Right lobe of liver (tissue), 4 donors: ENCODE results near the gene WDFY4.

Experiments used
- POLR2A ChIP-seq: fragments of 450-650 bp; IDR thresholded peaks from one replicate; pipeline ENCODE4 v1.6.1; 2017; ENCODE audit warnings: antibody characterized with exemption, mild to moderate bottlenecking
- TF ChIP-seq, protein P1 (sequence below), 4 donors: fragments of 200-600 bp in 3 of 4; fragments of 450-650 bp in 1 of 4; IDR thresholded peaks; one replicate each; pipeline versions ENCODE4 v1.5.1 to v1.8.0; 2016 to 2022; ENCODE audit warnings: antibody characterized with exemption in 4 of 4, mild to moderate bottlenecking in 2 of 4
- donor health status: DM: no; HTN: no; CAD: no.
- donor health status: DM: no; HTN: no; CAD: no.
- donor health status: DM: no; HTN: yes; CAD: no.

- TF ChIP-seq, protein P1, sequence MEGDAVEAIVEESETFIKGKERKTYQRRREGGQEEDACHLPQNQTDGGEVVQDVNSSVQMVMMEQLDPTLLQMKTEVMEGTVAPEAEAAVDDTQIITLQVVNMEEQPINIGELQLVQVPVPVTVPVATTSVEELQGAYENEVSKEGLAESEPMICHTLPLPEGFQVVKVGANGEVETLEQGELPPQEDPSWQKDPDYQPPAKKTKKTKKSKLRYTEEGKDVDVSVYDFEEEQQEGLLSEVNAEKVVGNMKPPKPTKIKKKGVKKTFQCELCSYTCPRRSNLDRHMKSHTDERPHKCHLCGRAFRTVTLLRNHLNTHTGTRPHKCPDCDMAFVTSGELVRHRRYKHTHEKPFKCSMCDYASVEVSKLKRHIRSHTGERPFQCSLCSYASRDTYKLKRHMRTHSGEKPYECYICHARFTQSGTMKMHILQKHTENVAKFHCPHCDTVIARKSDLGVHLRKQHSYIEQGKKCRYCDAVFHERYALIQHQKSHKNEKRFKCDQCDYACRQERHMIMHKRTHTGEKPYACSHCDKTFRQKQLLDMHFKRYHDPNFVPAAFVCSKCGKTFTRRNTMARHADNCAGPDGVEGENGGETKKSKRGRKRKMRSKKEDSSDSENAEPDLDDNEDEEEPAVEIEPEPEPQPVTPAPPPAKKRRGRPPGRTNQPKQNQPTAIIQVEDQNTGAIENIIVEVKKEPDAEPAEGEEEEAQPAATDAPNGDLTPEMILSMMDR (IDR thresholded peaks at IDR 0.05) = no peak
- no peak for TF ChIP-seq POLR2A
These were observed 95.0 kb downstream of the WDFY4 start for GRCh38 chr10:48779546-48780152.
